GM19240 (cell line): Measurements from ENCODE around the gene BRMS1.
"Not testable (repeated sequence)": the region's sequence is repeated elsewhere in the genome, so short reads cannot be mapped to it uniquely, and the experiment has no call there.

Experiments
- DNase-seq: peaks from one replicate; pipeline ENCODE4 v3.0.0; 2011; ENCODE audit warnings: low spot score; ENCODE audit not compliant: insufficient read length

Gene BRMS1

GRCh38 chr11:66344550-66345315 is at the start of gene BRMS1:
BRMS1 (minus strand) TSS chr11:66345104; CDS start chr11:66342234, 2,870 bp downstream.
- peak; percentile 98 for DNase-seq

DNA sequence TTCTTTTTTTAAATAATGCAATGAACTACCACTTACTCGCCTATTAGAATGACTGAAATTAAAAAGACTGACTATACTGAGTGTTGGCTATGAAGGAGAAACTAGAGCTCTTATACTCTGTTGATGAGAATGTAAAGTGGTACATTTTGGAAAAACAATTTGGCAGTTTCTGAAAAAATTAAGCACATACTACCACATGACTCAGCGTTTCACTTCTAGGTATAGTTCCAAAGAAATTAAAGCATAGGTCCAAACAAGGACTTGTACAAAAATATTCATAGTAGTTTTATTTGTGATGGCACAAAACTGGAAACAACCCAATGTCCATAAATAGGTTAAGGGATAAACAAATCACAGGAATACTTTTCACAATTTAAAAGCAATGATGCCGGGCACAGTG is 49.0 kb upstream of the BRMS1 start:
- no peak for DNase-seq

DNA sequence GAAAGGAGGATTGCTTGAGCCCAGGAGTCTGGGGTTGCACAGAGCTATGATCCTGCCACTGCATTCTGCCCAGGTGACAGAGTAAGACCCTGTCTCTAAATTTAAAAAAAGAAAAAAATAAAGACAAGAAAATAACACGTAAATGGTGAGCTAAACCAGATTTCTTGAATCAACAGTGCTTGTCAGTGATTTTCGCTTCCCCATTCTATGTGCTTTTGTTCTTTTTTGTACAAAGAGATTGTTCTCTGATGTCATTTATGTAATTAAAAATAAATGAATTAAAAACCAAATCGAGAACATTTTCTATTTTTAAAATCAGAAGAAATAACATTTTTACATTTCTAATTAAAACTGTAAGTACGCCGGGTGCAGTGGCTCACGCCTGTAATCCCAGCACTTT is 46.4 kb upstream of the BRMS1 start:
- DNase-seq: no peak

GRCh38 chr11:66388780-66389386 is 44.0 kb upstream of the BRMS1 start:
- DNase-seq: no peak

DNA sequence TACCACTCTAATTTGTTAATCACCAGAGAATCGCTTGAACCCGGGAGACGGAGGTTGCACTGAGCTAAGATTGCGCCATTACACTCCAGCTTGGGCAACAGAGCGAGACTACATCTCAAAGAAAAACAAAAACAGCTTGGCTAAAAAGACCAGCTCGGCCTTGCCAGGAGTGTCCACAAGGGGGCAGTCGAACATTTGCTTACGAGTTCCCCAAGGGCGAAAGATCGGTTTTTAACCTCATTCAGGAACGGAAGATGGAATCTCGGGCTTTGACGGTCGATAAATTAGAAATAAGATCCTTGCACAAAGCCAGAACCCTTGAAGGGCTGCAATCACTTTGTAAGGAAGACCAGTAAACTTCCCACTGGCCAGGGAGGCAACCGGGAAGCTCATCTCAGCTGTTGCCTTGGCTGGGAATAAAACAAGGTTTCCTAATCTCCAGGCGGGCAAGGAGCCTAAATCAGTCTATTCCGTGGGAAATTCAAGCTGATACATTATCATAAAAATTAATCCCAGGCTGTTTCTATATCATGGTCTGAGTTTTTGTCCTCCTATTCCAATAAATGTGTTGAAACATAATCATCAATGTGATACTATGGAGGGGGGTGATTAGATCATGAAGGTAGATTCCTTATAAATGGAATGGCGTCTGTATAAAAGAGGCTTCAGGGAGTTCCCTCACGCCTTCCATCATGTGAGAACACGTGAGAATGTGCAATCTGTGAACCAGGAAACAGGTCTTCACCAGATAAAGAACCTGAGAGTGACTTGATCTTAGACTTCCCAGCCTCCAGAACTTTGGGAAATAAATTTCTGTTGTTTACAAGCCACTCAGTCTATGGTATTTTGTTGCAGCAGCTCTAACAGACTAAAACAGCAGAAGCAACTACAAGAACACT is 41.5 kb upstream of the BRMS1 start:
- DNase-seq: peak; percentile 58

GRCh38 chr11:66384316-66384715 is 39.4 kb upstream of the BRMS1 start:
- not testable (repeated sequence) for DNase-seq

DNA sequence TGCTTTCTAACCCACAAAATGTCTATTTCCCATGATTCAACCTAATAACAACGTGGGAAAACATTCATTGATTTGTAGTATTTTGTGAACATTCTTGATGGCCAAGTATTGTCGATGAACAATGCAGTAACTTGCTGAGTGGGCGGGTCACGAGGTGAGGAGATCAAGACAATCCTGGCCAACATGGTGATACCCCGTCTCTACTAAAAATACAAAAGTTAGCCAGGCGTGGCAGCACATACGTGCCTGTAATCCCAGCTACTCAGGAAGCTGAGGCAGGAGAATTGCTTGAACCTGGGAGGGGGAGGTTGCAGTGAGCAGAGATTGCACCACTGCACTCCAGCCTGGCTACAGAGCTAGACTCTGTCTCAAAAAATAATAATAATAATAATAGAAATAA is 35.4 kb upstream of the BRMS1 start:
- DNase-seq: not testable (repeated sequence)

GRCh38 chr11:66373690-66374287 is 28.9 kb upstream of the BRMS1 start:
- not testable (repeated sequence) for DNase-seq

GRCh38 chr11:66373265-66373664 is 28.4 kb upstream of the BRMS1 start:
- DNase-seq: no peak

- DNase-seq: no peak
These were observed 26.9 kb upstream of the BRMS1 start, which contains the start of gene SLC29A2 for GRCh38 chr11:66371627-66372415. SLC29A2 (minus strand) TSS chr11:66371760; CDS start chr11:66371591, 169 bp downstream.

DNA sequence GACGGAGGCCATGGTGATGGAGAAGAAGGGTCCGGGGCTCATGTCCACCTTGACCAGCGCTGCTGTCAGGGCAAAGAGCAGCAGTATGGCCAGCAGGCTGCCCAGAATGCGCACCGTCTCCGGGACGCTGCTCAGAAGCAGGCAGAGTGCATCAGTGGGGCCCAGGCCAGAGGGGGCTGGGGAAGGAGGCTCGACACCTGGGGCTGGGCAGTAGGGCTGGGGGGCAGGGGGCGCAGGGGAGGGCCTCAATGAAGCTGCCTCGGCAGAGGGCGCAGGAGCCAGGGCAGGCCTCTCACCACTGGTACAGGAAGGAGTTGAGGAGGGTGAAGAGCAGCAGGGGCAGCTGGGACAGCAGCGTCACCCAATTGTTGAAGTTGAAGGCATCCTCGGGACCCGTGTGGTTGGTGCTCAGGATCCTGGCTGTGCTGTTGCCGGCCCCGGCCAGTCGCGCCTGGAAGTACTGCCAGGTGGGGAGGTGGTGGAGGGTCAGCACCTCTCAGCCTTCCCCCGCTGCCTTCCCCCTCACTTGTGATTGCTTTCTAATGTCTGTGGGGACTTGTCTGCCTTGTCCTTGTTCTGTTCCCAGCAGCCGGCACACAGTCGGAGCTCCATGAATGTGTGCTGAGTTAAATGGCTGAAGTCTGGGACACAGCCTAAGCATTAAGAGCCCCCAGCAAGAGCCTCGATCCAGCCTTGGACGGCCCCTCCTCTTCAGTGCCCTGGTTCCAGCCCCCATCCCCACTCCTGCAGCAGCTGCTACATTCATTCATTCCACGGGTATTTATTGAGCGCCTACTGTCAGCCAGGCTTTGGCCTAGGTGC is 24.4 kb upstream of the BRMS1 start:
- DNase-seq: no peak

- DNase-seq: no peak
These were observed 23.6 kb upstream of the BRMS1 start for GRCh38 chr11:66368484-66368883.

DNA sequence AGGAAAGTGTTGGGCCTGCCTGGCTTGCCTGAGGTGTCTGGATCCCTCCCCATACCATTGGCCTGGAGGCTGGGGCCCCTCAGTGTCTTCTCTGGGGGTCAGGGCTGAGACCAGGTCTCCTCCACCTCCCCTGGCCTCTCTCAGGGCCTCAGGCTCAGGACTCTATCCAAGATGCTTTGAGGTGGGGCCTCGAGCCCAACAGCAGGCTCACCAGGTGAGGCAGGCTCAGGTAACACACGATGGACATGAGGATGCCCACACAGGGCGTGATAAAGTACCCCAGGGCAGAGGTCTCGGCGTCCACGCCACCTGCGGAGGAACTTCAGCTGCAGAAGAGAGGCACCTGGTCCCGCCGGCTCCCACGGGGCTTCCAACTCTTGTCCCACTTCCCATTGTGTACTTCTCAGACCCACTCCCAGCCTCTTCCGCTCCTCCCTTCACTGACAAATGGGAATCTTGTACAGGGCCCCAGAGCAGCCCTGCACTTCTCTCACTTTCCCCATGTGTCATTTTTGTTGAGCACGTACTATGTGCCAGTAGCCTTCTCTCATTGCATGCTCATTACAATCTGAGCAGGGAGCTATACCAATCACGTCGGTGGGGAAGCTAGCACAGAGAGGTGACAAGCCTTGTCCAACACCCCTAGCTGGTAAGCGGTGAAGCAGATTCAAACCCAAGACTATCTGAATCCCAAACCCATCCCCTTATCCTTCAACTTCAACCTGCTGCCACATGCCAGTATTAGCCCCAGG is 22.8 kb upstream of the BRMS1 start:
- DNase-seq: no peak

DNA sequence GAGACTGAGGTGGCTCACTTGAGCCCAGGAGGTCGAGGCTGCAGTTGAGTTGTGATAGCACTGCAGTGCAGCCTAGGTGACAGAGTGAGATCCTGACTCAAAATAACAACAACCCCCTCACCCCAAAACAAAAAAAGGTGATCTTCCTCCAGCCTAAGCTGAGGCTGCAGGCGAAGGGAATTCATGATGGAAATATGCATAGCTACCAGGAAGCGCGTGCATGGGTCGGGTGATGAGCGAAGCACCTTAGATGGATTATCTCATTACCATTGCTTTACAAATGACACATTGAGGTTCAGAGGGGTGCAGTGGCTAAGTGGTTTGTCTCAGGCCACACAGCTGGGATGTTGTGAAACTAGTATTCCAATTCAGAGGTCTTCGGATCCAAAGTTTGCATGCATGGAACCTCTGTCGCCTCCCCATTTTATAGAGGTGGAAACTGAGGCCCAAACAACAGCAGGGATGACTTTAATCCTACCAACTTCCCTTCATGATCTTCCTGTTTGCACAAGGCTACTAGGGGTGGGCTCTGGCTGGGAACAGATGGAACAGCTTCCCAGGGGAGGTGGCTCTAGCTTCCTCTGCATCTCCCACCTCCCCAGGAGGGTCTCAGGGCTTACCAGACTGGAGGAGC is 22.1 kb upstream of the BRMS1 start:
- DNase-seq: no peak

GRCh38 chr11:66365711-66366619 is 21.1 kb upstream of the BRMS1 start:
- no peak for DNase-seq

DNA sequence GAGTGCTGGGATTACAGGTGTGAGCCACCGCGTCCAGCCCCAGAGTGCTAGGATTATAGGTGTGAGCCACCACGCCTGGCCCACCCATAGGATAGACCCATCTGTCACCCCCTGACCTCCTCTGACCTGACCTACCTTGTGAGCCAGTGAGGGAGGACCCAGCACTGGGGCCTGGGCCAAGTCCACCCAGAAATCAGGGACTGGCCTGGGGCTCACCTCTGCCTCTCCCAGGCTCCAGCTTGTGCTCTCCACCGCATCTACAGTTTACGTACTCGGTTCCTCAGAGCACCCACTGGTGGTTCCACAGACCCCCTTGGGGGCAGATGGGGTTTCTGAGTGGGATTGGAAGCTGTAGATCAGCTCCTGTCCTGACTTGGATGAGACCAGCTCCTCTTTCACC is 20.3 kb upstream of the BRMS1 start:
- DNase-seq: no peak

DNA sequence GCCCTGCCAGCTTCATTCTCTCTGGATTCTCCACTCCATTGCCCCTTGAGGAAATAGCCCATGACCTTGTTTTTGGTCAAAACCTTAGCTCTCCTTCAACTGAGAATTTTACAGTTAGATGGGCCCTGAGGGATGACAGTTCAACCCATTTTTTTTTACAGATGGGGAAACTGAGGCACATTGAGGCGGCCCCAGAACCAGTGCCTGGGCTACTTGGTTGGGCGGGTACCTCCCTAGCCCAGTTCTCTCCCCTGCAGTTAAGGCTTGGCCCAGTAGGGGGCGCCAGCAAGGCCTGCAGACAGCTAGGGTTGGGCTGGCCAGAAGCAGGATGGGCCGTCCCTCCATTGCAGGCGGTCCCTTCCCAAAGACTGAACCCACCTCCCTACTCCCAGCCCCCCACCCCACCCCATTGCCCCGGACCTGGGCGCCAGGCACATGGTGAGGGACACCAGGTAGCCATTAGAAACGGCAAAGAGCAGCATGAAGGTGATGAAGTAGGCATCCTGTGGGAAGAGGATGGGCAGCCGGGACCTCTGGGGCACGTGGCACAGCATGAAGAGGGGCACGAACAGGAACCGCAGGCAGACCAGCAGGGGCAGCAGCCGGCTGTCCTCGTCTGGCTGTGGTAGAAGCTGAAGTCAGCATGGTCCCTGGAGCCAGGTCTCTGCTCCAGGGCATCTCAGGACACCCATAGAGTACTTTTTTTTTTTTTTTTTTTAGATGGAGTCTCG is 19.1 kb upstream of the BRMS1 start:
- peak; percentile 41 for DNase-seq
